ENCODE results near the gene ROBO1. TPM values are rescaled to one million over a fixed set of nuclear protein-coding genes. Genes with fewer than 3 reads are reported as not detected.

Gene ROBO1
- total RNA-seq, 1 donor from 2014 or later, result 3.1 TPM

DNA sequence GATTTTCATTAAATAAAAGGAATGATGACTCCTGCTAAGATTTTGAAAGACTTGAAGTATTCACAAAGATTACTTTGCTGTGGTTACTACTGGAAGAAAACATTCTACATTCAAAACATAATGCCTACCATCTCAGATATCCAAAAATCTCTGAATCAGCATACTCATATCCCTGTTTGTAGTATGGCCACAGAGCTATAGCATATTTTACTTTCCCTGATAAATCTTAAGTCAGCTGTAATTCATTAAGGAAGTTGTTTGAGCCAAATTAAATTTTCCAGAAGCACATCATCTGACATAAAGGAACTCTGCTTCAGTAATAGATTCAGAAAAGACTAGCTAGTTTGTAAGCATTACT is 942.0 kb downstream of the ROBO1 start:
- no peak overlapping the region for H3K27ac Mint-ChIP-seq
- H3K27me3 Mint-ChIP-seq, result no peaks in the 10 kb centered on the region
- ChIA-PET CTCF (no interaction called here), POLR2A (no interaction called here)
- DNase-seq (no peak), ATAC-seq (ENCODE audit: low read depth) (no peak)
- peaks cover 5% of the 10 kb centered on the region for H3K9me3 Mint-ChIP-seq
- H3K4me3 Mint-ChIP-seq, result no peak overlapping the region
- H3K4me1 Mint-ChIP-seq, result no peaks in the 10 kb centered on the region
- H3K36me3 Mint-ChIP-seq (ENCODE audit: low read depth), result no peaks in the 10 kb centered on the region
- intact Hi-C loops (cut with micrococcal nuclease), result no loop called here
- TF ChIP-seq, protein P1, sequence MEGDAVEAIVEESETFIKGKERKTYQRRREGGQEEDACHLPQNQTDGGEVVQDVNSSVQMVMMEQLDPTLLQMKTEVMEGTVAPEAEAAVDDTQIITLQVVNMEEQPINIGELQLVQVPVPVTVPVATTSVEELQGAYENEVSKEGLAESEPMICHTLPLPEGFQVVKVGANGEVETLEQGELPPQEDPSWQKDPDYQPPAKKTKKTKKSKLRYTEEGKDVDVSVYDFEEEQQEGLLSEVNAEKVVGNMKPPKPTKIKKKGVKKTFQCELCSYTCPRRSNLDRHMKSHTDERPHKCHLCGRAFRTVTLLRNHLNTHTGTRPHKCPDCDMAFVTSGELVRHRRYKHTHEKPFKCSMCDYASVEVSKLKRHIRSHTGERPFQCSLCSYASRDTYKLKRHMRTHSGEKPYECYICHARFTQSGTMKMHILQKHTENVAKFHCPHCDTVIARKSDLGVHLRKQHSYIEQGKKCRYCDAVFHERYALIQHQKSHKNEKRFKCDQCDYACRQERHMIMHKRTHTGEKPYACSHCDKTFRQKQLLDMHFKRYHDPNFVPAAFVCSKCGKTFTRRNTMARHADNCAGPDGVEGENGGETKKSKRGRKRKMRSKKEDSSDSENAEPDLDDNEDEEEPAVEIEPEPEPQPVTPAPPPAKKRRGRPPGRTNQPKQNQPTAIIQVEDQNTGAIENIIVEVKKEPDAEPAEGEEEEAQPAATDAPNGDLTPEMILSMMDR (IDR thresholded peaks at IDR 0.05), result no peak

DNA sequence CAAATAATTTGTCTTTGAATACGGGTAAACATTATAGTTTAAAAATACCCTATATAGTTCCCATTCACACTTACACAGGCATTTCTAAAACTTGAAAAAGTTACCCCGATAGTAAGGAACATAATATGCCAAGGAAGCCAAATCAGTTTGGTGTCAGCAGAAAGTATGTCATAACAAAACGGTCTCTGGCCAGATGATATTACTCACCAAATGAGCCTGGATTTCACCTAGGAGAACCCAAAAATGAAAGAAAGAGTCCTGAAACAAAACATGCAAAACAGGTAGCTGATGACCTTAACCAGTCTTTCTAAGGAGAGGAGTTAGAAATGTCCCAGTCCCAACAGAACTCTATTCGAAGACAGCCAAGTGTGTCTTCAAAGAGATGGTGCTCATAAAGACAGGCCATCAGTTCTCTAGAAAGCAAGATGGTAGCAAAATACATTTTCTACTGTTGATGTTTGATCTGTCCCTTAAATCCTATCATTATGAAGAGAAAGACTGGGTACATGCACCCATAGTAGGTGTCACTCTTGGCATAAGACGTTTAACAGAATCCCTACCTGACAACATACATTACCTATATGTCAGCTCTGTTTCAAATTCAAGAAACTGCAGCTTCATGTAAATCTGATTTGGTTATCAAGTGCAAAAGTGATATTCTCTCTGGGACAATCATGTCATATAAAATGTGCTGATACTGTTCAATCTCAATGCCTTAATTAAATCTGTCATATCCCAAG is 942.5 kb downstream of the ROBO1 start:
- H3K36me3 Mint-ChIP-seq (ENCODE audit: low read depth), result no peaks in the 10 kb centered on the region
- H3K9me3 Mint-ChIP-seq, result peaks cover 4% of the 10 kb centered on the region
- H3K4me1 Mint-ChIP-seq, result no peaks in the 10 kb centered on the region
- no peaks in the 10 kb centered on the region for H3K27me3 Mint-ChIP-seq
- ChIA-PET CTCF (no interaction called here), POLR2A (no interaction called here)
- no peak overlapping the region for H3K27ac Mint-ChIP-seq
- no peak for DNase-seq
- no peak overlapping the region for H3K4me3 Mint-ChIP-seq
- TF ChIP-seq, protein P1 (IDR thresholded peaks at IDR 0.05), result no peak
- intact Hi-C loops (cut with micrococcal nuclease), result no loop called here
- ATAC-seq (ENCODE audit: low read depth), result no peak

DNA sequence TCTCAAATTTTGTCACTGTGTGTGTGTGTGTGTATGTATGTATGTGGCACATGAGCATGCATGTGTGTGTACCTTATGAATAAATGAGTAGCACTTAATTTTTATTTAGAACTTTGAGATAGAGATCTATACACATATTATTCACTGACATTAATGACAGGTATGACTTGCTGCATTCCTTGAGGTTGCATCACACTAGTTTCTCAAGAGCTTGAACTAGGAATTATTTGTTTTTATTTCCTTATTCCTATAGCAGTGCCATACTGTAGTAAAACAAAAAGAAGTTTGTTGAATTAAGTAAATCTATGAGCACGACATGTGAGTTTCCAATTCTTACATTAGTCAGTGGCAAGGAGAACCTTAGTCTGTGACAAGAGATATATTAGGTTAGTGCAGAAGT is 943.9 kb downstream of the ROBO1 start:
- DNase-seq (no peak), ATAC-seq (ENCODE audit: low read depth) (no peak)
- Mint-ChIP-seq H3K27ac (no peak overlapping the region), H3K36me3 (ENCODE audit: low read depth) (no peaks in the 10 kb centered on the region), H3K27me3 (no peaks in the 10 kb centered on the region), H3K4me3 (no peak overlapping the region), H3K9me3 (no peaks in the 10 kb centered on the region), H3K4me1 (no peaks in the 10 kb centered on the region)
- ChIA-PET CTCF (no interaction called here), POLR2A (no interaction called here)
- TF ChIP-seq, protein P1 (IDR thresholded peaks at IDR 0.05), result no peak
- intact Hi-C loops (cut with micrococcal nuclease), result no loop called here

DNA sequence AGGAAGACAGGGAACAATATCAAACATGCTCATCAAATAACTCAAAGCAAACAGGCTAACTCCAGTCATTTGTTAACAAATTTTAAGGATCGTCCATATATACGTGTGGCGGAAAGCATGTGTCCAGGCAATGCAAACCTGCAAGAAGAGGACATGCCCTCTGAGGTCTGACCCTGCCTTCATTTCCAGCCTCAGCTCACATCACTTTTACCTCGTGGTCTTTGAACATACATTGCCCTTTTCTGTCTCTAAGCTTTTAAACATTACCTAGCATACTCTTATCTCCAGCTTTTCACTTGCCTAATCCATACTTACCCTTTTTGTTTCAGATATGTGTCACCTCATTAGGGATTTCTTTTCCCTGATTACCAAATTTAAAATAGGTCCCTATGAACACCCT is 944.4 kb downstream of the ROBO1 start:
- H3K27me3 Mint-ChIP-seq, result no peaks in the 10 kb centered on the region

DNA sequence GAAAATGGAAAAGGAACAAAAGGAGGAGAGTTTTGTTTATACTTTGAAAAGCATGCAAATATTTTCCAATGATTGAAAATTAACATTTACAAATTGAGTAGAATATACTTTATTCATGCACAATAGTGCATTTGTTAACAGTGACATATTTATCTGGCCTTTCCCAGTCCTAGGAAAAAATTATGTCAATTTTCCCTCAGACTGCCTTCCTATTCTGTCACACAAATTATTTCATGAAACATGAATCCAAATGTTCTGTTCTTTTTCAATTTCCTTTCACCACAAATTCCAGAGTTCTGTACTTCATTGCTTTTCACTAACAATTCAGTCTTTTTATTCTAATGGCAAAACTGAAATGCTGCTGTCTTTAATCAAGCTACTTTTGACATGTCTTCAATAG is 945.1 kb downstream of the ROBO1 start:
- POLR2A ChIA-PET, result interaction anchor here (0.6 kb wide), 1 partner anchor 77 kb away, joined by 5 read pairs; no protein-coding TSS in a partner anchor

More for the DNA sequence above, 944.4 kb downstream of the ROBO1 start:
- Mint-ChIP-seq H3K4me3 (no peak overlapping the region), H3K27ac (no peak overlapping the region), H3K4me1 (no peaks in the 10 kb centered on the region), H3K9me3 (no peaks in the 10 kb centered on the region), H3K36me3 (ENCODE audit: low read depth) (no peaks in the 10 kb centered on the region)
- TF ChIP-seq, protein P1 (IDR thresholded peaks at IDR 0.05), result no peak
- POLR2A ChIA-PET, result no interaction called here
- intact Hi-C loops (cut with micrococcal nuclease), result no loop called here
- DNase-seq (no peak), ATAC-seq (ENCODE audit: low read depth) (no peak)
- CTCF ChIA-PET, result no interaction called here

More for the DNA sequence above, 945.1 kb downstream of the ROBO1 start:
- no peaks in the 10 kb centered on the region for H3K27me3 Mint-ChIP-seq
- DNase-seq (no peak), ATAC-seq (ENCODE audit: low read depth) (no peak)
- CTCF ChIA-PET, result no interaction called here
- H3K27ac Mint-ChIP-seq, result no peak overlapping the region
- H3K4me1 Mint-ChIP-seq, result no peaks in the 10 kb centered on the region
- H3K4me3 Mint-ChIP-seq, result no peak overlapping the region
- H3K9me3 Mint-ChIP-seq, result no peaks in the 10 kb centered on the region
- no peaks in the 10 kb centered on the region for H3K36me3 Mint-ChIP-seq (ENCODE audit: low read depth)
- TF ChIP-seq, protein P1 (IDR thresholded peaks at IDR 0.05), result no peak
- intact Hi-C loops (cut with micrococcal nuclease), result no loop called here

Measured in activated B cell treated with CpG ODN at 0.5 μM for 24 hours (primary cell).